Measurements from ENCODE around the gene TUBGCP6. TPM values are rescaled to one million over a fixed set of nuclear protein-coding genes. Genes with fewer than 3 reads are reported as not detected.

TUBGCP6 gene
- total RNA-seq, 1 donor from 2014 or later: 16.9 TPM

GRCh38 chr22:50249341-50250248 is 4.8 kb upstream of the TUBGCP6 start:
- no peak overlapping the region for H3K4me3 ChIP-seq
- H4K20me1 ChIP-seq (ENCODE audit: low read depth): peaks cover 34% of the 10 kb centered on the region
- peak overlapping the region; percentile 83 for H3K4me3 Mint-ChIP-seq
- H3K4me1 ChIP-seq: peaks cover 6% of the 10 kb centered on the region
- H3K9me3 Mint-ChIP-seq: no peaks in the 10 kb centered on the region
- peaks cover 12% of the 10 kb centered on the region for H3K4me1 Mint-ChIP-seq
- H3K4me2 ChIP-seq: peak overlapping the region; percentile 83
- TF ChIP-seq CTCF (IDR thresholded peaks at IDR 0.05) (no peak), EZH2phosphoT487 (IDR thresholded peaks at IDR 0.05) (no peak), EZH2 (IDR thresholded peaks at IDR 0.05) (no peak)
- H3K36me3 ChIP-seq: no peaks in the 10 kb centered on the region
- H3K9me3 ChIP-seq (ENCODE audit: low read depth): no peaks in the 10 kb centered on the region
- H3K27ac ChIP-seq: no peak overlapping the region
- H3K27ac Mint-ChIP-seq: no peak overlapping the region
- H3K27me3 Mint-ChIP-seq (ENCODE audit: insufficient read depth, low read depth): peaks cover 6% of the 10 kb centered on the region
- H3K79me2 ChIP-seq (ENCODE audit: low read depth): peaks cover 11% of the 10 kb centered on the region
- no peaks in the 10 kb centered on the region for H3K27me3 ChIP-seq
- no peak overlapping the region for H2AFZ ChIP-seq (replicated peaks)
- H3F3A ChIP-seq (ENCODE audit: low read depth): peaks cover 38% of the 10 kb centered on the region
- no peak for DNase-seq (ENCODE audit: low spot score)
- no peak overlapping the region for H3K9ac ChIP-seq
- H3K36me3 Mint-ChIP-seq: peaks cover 2% of the 10 kb centered on the region

GRCh38 chr22:50248196-50249081 is 3.6 kb upstream of the TUBGCP6 start:
- Mint-ChIP-seq H3K4me1 (peaks cover 20% of the 10 kb centered on the region), H3K9me3 (no peaks in the 10 kb centered on the region), H3K27ac (no peak overlapping the region), H3K27me3 (ENCODE audit: insufficient read depth, low read depth) (peaks cover 4% of the 10 kb centered on the region), H3K4me3 (no peak overlapping the region), H3K36me3 (peaks cover 2% of the 10 kb centered on the region)
- H2AFZ ChIP-seq (replicated peaks): no peak overlapping the region
- no peak for DNase-seq (ENCODE audit: low spot score)
- no peak overlapping the region for H3K27ac ChIP-seq
- H3K9me3 ChIP-seq (ENCODE audit: low read depth): no peaks in the 10 kb centered on the region
- no peaks in the 10 kb centered on the region for H3K27me3 ChIP-seq
- no peak for TF ChIP-seq EZH2phosphoT487 (IDR thresholded peaks at IDR 0.05)
- TF ChIP-seq CTCF (IDR thresholded peaks at IDR 0.05): no peak
- no peak for TF ChIP-seq EZH2 (IDR thresholded peaks at IDR 0.05)
- H3K36me3 ChIP-seq: no peaks in the 10 kb centered on the region
- peaks cover 43% of the 10 kb centered on the region for H4K20me1 ChIP-seq (ENCODE audit: low read depth)
- peaks cover 23% of the 10 kb centered on the region for H3K79me2 ChIP-seq (ENCODE audit: low read depth)
- peaks cover 13% of the 10 kb centered on the region for H3K4me1 ChIP-seq
- H3K9ac ChIP-seq: no peak overlapping the region
- no peak overlapping the region for H3K4me2 ChIP-seq
- no peak overlapping the region for H3K4me3 ChIP-seq
- peaks cover 38% of the 10 kb centered on the region for H3F3A ChIP-seq (ENCODE audit: low read depth)

- H3K4me2 ChIP-seq: no peak overlapping the region
- no peaks in the 10 kb centered on the region for H3K36me3 ChIP-seq
- H3K79me2 ChIP-seq (ENCODE audit: low read depth): peaks cover 30% of the 10 kb centered on the region
- Mint-ChIP-seq H3K27ac (peak overlapping the region; percentile 60), H3K4me3 (peak overlapping the region; percentile 71), H3K9me3 (no peaks in the 10 kb centered on the region), H3K27me3 (ENCODE audit: insufficient read depth, low read depth) (peaks cover 4% of the 10 kb centered on the region), H3K36me3 (peaks cover 2% of the 10 kb centered on the region), H3K4me1 (peaks cover 22% of the 10 kb centered on the region)
- peaks cover 17% of the 10 kb centered on the region for H3K4me1 ChIP-seq
- H3K27ac ChIP-seq: no peak overlapping the region
- H3F3A ChIP-seq (ENCODE audit: low read depth): peaks cover 38% of the 10 kb centered on the region
- no peak for TF ChIP-seq CTCF (IDR thresholded peaks at IDR 0.05)
- TF ChIP-seq EZH2phosphoT487 (IDR thresholded peaks at IDR 0.05): no peak
- no peak for TF ChIP-seq EZH2 (IDR thresholded peaks at IDR 0.05)
- H3K27me3 ChIP-seq: no peaks in the 10 kb centered on the region
- H3K4me3 ChIP-seq: no peak overlapping the region
- H3K9me3 ChIP-seq (ENCODE audit: low read depth): no peaks in the 10 kb centered on the region
- H2AFZ ChIP-seq (replicated peaks): no peak overlapping the region
- no peak overlapping the region for H3K9ac ChIP-seq
- DNase-seq (ENCODE audit: low spot score): peak; percentile 66
- H4K20me1 ChIP-seq (ENCODE audit: low read depth): peaks cover 45% of the 10 kb centered on the region
Observed at GRCh38 chr22:50247748-50248147, 2.9 kb upstream of the TUBGCP6 start.

All from neural progenitor cell (in vitro differentiated cells).